Measurements from ENCODE around the gene SPATA13.

Gene SPATA13

DNA sequence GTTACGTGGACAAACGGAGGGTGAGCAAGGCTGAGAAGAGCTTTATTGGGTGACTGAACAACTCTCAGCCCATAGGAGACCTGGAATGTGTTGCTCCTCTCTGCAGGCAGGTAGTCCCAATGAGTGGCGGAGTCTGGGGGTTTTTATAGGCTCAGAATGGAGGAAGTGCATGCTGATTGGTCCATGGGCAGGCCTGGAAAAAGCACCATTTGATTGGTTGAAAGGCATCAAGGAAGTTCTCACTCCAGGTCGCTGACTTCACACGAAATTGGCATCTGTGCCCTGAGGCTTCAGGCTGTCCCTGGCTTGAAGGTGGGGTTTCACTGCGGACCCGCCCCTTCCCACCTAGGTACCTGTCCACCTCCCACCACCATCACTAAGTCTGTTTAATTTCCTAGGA, 65.4 kb downstream of the SPATA13 start:
- DNase-seq, result no peak

DNA sequence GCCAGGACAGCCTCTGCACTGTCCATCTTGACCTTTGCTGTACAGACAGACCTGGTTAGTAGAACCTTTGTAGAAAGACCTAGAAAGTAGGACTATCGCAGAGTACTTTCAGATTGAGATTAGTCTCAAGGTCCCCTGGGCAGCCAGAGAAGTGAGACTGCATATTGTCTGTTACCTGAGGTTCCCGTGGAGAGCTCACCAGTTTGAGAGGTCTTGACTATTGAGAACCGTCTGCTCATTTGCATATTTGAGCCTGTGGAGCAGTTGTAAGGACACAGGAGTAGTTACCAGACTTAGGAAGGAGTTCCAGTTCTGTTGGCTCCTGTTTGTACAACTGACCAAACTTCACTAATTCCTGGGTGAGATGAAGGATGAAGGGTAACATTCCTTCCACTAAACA, 66.2 kb downstream of the SPATA13 start:
- no peak for DNase-seq

DNA sequence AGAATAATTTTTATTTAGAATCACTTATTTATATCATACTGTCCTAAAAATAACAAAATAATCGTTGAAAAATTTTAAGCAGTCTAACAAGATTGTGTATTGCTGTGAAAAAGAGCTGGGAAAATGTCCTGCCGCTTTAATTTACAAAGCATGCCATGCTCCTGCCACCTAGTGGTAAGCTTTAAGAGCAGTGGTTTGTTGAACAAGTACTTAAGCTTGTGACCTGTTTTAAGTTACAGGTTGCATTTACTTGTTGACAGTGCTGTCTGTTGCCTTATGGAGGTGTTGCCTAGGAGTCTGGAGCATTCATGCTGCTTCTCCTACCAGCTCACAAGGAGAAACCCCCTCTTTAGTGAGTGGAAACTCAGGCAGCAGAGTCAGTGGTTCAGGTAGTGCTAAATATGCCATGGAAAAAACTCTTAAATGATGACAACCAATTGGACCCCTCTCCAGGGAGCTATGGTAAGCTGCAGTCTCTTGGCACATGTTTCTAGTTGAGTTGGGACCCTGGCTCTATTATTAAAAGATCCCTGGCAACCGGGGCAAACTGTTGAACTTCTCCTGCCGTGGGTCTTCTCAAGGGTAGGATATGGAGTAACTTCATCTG, 68.4 kb downstream of the SPATA13 start:
- DNase-seq, result peak in 1 of 2 experiments; percentile 79

DNA sequence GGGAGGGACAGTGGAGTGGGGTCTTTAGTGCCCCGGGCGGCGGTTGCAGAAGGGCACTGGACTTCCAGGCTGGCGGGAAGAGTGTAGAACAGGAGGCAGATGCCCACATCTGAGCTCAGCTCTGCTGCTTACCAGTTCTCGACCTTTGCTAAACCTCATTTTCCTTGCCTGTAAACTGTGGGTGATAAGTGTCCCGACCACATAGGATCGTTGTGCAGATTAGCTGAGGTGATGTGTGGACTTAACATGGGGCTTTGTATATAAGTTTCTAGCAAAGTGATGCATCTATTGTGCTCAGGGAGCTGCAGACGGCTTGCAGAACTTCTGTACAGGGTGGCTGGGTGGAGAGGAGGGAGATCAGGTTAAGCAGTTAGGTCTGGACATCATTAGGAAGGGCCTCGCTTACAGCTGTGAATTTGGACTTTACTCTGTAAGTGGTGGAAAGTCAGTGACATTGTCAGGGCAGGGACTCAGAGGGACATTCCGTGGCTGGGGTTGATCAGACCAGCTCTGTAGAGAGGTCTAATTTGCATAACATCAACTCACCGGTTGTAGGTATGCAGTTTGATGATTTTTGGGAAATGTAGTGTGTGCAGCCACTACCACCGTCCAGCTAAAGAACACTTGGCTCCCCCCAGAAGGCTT, 70.0 kb downstream of the SPATA13 start:
- no peak for DNase-seq

DNA sequence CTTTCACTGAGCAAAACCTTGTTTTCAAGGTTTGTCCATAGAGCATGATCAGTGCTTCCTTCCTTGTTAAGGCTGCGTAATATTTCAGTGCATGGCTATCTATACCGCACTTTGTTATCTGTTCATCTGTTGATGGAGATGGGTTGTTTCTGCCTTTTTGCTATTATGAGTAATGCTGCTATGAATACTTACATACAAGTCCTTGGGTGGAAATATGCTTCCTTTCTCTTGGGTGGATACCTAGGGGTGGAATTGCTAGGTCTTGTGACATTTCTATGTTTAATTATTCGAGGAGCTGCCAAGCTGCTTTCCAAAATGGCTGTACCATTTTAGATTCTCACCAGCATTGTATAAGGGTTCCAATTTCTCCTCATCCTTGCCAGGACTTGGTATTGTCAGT, 70.9 kb downstream of the SPATA13 start:
- no peak for DNase-seq

DNA sequence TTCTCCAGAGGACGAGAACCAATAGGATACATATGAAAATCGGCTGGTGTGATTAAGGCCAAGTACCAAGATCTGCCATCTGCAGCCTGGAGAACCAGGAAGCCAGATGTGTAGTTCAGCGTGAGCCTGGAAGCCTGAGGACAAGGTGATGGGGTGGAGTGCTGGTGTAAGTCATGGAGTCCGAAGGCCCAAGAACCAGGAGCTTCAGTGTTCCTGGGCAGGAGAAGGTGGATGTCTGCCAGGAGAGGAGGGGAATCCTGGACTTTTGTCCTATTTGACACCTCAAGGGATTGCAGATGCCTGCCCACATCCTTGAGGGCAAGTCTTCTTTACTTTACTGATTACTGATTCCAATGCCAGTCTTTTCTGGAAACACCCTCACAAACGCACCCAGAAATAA, 71.5 kb downstream of the SPATA13 start:
- DNase-seq, result peak; percentile 54 to 85

DNA sequence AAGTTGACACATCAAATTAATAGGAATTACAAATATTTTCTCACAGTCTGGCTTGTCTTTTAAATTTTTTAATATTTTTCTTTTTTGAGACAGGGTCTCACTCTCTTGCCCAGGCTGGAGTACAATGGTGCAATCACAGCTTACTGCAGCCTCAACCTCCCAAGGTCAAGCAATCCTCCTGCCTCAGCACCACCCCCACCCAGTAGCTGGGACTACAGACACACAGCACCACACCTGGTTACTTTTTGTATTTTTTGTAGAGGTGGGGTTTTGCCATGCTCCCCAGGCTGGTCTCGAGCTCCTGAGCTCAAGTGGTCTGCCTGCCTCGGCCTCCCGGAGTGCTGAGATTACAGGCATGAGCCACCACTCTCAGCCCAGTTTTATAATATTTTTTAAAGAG, 72.0 kb downstream of the SPATA13 start:
- peak in 1 of 2 experiments; percentile 16 for DNase-seq

DNA sequence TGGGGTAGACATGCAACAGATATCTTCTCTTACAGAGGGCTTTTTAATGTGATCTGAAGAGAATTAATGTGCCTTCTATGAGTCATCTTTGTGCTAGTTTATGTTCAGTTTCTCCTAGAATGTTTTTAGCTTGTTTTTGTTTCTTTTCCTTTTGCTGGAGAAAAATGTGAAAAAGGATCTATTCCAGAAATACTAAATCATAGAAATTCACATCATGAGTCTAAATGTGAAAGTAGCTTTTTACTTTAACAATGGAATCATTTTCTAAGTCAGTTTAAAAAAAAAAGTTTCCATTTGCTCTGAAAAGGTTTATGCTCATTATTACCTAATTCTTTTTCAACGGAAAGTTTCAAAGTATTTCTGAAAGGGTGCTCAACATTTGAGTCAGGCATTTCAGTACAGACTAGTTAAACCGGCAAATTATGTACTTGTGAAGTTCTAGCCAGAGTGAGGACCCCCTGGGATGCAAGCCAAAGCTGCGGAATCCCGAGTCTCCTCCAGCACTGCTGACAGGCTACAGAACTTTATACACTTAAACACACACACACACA, 72.9 kb downstream of the SPATA13 start:
- no peak for DNase-seq

DNA sequence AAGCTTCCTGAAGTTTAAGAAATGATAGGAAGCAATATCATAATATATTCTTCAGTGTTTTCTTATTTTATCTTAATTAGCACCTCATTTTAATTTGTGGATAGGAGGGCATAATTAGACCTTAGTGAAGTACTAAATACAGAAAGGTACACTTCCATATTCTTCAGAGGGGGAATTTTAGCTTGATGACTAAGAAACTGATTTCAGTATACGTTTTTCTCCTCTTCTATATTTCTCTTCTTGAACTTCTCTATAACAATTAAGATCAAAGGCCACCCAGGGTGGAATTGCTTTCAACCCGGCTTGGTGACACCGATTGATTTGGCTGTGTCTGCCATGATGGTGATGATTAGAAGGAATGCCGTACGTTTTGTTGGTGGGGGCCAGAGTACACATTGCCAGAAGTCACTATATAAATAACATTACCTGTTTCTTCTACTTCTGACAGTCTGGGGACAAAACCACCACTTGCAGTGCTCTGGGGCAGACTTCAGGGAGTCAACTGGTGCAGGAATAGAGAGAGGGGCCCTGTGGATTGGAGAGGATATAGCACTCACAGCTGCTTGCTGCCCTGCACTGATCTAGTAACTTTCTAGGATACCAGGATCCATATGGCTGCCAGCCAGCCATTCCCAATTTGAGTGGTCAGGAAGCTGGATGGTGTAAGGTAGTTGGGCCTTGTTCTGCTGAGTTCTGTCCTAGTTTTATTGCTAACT, 73.8 kb downstream of the SPATA13 start:
- no peak for DNase-seq

DNA sequence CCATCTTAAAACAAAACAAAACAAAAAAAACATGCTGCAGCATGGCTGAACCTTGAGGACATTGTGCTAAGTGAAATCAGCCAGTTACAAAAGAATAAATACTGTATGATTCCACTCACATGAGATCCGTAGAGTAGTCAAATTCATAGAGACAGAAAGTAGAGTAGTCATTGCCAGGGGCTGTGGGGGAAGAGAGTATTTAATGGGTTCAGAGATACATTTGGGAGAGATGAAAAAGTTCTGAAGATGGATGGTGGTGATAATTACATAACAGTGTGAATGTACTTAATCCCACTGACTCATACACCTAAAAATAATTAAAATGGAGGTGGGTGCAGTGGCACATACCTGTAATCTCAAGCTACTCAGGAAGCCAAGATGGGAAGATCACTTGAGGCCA, 76.8 kb downstream of the SPATA13 start:
- DNase-seq, result no peak

DNA sequence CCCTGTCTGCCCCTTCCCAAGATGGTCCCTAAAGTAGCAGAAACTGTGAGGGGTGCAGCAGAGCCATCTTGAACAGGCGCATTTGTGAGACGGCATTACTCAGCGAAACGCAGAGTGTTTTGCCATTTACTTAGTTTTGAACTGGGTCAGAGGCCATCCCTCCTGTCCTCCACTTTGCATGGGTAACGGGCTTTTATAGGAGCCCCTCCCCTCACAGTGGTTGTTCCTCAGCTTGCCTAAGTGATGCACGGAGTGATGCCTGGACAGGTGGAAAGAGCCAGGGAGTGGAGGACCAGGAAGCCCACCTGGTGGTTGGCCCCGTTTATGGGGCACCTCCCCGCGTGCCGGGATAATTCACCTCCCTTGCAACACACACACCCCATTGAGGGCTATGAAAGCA, 80.8 kb downstream of the SPATA13 start:
- DNase-seq, result no peak

DNA sequence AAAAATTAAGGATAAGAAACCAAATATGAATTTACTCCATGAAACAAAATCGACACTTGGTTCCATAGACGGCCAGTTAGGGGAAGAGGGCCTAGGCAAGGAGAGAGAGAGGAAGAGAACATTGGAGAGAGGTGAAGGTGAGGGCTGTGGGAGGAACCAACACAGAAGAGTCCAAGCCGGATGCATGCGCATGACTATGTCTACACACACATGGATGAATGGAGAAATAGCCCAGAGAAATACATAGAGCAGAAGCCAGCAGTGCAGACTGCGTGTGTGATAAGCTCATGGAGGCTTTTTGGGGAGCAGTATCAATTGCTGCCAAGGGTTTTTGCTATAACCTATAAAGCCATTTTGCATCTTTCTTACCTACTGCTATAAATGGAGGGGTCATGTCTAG, 81.6 kb downstream of the SPATA13 start:
- no peak for DNase-seq

DNA sequence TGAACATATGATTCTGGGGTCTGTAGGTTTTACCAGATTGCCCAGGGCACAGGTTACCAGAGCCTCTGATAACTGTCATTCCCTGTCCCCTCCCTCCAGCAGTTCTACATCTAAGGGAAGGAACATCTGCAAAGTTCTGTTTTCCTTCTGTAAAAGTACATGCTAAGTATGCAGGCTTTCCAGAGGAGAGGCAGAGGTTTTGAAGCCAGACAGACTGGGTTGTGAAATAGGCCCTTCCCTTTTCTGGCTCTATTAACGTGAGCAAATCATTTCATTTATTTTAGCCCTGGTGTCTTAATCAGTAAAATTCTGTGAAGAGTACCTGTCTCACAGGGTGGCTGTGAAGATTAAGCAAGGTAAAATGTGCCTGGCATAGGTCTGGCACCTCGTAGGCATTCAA, 82.8 kb downstream of the SPATA13 start:
- DNase-seq, result no peak

DNA sequence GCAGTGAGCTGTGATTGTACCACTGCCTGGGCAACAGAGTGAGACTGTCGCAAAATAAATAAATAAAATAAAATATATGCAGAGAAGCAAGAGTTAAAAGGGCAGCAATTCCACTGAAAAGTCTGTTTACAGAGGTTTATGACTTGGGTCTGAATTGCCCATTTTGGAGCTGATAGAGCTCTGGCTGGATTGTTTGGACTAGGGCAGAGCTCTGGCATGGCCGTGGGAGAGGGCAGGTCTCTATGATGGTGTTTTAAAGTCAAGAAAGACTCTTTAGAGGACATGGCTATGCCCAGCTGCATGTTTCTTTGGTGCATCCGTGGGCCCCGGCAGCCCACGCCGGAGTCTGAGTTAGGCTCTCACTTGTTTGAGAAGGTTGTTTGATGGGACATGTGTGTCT, 84.3 kb downstream of the SPATA13 start:
- no peak for DNase-seq

DNA sequence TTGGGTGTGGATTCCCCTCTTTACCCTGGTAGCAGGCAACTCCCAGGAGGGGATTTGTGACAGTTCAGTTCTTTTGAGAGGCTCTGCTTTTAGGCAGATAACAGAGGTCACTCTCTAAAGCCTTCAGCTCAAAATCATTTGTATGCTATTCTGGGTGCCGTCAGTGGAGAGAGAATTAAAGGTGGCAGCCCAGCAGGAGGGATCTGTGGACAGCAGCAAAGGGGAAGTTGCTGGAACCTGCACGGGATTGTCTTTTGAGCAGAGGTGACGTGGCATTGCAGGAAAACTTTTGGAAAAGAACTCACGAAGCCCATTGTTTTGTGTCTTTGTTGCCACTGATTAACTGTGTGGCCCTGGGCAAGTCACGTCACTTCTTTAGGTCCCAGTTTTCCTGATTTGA, 86.5 kb downstream of the SPATA13 start:
- DNase-seq, result peak in 1 of 2 experiments; percentile 38

DNA sequence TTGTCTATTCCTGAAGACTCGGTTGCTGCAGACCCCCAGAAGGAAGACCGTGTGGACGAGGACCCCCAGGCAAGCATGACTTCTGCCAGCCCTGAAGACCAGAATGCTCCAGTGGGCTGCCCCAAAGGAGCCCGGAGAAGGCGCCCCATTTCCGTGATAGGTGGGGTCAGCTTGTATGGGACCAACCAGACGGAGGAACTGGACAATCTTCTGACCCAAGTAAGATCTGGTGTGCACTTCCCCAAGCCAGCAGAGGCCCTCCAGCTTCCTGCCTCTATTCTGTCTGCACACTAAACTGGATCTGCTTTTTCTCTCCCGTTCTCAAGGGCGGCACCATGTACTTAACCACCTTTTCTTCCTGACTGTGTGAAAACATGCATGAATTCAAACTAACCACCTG, 89.1 kb downstream of the SPATA13 start:
- DNase-seq, result no peak

DNA sequence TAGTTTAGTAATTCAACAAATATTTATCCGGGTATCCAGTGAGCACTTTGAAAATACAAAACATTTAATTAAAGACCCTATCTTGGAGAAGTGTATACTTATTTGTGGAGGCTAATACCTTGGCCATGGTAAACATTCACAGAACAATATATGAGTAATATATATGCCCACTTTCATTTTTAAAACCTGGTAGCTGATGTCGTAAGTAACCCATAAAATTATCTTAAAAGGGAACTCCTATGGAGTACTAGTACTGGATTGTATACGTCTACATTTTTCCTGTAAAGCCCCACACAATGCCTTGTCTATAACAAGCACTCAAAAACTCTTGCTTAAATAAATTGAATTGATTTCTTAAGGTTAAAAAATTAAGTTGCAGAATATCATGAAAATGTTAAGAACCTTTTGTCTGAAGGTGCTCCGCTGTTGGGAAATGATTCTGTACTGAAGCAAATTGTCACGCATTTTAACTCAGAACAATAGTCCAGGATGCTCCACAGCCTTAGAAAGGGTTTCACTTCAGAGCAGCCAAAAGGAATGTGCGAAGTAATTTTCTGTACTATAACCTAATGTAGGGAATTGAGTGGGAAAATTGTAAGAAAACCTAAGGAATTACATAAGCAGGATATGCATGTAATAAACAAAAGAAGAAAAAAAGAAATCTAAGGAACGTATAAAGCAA, 90.0 kb downstream of the SPATA13 start:
- DNase-seq, result no peak

DNA sequence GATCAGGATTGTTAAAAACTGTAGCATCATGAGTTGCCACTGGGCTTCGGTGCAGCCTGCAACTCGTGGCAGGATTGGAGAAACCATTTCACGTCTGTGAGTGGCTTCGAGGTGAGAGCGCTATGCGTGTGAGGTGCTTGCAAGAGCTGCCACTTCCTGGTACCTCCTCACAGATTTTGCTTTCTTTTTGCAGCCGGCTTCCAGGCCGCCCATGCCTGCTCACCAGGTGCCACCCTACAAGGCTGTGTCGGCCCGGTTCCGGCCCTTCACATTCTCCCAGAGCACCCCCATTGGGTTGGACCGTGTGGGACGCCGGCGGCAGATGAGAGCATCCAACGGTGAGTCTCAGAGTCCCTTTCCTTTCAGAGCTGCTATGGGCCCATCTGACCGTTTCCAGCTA, 91.0 kb downstream of the SPATA13 start:
- DNase-seq, result no peak

DNA sequence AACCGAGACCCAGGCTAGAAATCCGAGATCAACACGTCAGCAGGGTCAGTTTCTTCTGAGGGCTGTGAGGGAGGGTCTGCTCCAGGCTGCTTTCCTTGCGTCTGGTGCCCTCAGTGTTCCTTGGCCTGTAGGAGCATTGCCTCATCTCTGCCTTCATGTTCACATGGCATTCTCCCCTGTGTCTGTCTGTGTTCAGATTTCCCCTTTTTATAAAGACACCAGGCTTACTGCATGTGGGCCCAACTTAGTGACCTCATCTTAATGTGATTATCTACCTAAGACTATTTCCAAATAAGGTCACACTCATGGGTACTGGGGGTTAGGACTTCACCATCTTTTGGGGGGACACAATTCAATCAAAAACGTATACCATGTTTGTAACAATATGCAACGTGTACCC, 91.6 kb downstream of the SPATA13 start:
- no peak for DNase-seq

DNA sequence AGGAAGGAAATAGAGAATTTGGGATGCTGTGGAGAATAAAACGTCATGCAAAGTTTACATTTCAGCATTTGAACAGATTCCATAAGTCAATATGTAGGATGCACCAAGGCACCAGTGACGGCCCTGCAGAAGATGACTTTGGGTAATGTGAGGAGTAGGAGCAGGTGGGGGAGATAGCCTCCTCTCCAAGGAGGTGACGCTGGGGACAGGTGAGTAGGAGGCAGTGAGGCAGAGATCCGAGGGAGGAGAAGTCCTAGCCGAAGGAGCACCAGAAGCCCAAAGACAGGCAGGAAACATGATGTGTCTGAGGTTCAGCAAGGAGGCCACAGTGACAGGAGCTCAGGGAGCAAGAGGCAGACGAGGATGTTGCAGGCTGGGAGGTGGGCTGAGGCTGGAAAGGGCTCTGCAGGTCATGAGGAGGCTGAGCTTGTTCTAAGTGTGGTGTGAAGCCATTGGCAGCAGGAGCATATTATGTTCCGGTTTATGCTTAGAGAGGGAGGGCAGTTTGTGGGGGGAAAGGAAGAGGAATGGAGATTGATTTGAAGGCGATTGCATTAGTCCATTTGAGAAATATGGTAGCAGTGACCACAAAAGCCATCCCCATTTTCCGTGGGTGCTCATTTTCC, 93.1 kb downstream of the SPATA13 start:
- no peak for DNase-seq

DNA sequence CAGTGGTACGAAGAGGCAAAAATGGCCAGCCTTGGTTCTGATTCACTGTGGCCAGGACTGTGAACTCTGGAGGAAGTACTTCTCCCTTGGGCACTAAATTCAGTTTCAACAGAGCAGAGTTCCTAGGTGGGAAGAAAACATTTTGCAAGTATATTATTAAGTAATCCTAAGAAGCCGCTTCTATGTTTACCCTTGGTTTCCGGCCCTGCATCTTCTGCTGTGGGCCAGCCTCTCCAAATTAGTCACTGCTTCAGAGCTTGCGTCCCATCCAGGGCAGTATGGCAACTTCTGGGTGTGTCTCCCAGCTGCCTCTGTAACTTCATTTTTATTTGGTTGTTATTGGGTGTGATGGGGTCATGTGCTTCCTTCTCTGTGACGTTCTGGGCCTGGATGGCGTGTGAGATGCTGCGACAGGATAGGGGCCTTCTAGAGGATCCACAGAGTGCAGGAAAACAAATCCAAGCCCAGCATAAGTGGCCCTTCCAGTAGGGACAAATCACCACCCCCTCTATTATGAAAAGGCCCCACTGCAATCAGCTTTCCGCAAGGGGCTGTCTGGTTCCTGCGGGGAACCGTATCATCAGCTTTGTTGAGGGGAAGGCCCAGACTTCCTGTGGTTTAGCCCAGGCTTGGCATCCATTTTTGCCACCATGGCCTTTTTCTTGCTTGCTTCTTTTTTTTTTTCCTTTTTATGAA, 93.8 kb downstream of the SPATA13 start:
- no peak for DNase-seq

DNA sequence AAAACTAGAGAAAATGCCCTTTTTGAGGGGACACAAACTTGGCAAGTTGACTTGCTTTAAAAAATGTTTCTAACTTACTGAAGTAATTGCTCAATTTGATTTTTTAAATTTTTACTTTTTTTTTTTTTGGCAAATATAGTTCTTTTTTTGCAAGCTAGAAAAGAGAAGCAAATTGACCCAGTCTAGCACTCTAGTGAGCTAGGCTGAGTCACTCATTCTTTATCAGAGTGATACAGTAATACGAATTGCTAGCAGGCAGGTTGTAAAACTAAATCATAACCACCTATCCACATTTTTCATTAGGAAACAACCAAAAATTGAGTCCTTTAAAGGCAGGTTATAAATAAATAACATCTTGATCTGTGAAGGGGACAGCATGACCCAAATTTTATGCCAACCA, 97.0 kb downstream of the SPATA13 start:
- DNase-seq, result no peak

DNA sequence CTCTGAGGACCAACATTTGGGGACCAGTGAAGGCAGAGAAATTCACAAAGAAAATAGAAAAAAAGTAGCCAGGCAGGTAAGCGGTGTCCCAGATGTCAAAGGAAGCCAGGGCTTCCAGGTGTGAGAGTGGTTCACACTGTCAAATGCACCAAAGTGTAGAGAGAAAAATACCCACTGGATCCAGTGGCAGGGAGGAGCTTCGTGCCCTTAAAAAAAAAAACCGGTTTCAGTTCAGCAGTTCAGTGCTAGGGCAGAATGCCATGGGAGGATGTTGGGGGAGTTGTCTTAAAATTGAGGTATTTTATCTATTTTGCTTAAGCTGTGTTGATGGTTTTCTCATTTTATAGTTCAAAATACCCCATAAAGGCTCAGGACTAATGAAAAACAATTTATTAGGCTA, 101.0 kb downstream of the SPATA13 start:
- no peak for DNase-seq

All from NCI-H524 (cell line).